PC-9 (cell line): Measurements from ENCODE around the gene SLC38A3. TPM values are rescaled to one million over a fixed set of nuclear protein-coding genes. Genes with fewer than 3 reads are reported as not detected.
A peak's percentile ranks its signal among the peaks of the same experiment; 100 is the strongest.

Experiments
- BruUV-seq: library from RNA; stranded (reverse); fragments of 400-500 nt; replicated peaks from 2 replicates; lab custom pipeline; 2021; lab: Mats Ljungman, UMichigan
- CTCF ChIA-PET: fragments of 300-600 bp; sonication (Branson Sonifier 250); formaldehyde crosslinking; loops from one replicate; lab custom pipeline; 2022; ENCODE audit warnings: antibody characterized with exemption; lab: Charles Lee
- POLR2A ChIA-PET: fragments of 300-600 bp; sonication (Branson Sonifier 250); formaldehyde crosslinking; loops from one replicate; lab custom pipeline; 2022; ENCODE audit warnings: antibody characterized with exemption; ENCODE audit not compliant: unreplicated experiment; lab: Charles Lee
- DNase-seq, 2 experiments: peaks; one replicate each; pipeline versions ENCODE4 v3.0.0 to v3.0.0-alpha.2; 2015 to 2022; ENCODE audit warnings: mixed read lengths in 1 of 2
- H2AFZ ChIP-seq: fragments of 200-600 bp; sonication (generic); 2 replicates; pipeline ENCODE4 v1.8.1; 2017; ENCODE audit warnings: antibody characterized with exemption
- H3F3A ChIP-seq: fragments of 200-600 bp; sonication (generic); 2 replicates; pipeline ENCODE4 v1.8.1; 2017; ENCODE audit warnings: antibody characterized with exemption, mild to moderate bottlenecking, low read depth; ENCODE audit not compliant: insufficient read depth
- H3K27ac ChIP-seq: fragments of 200-600 bp; sonication (generic); 2 replicates; pipeline ENCODE4 v1.6.1; 2016; ENCODE audit warnings: mixed run types
- H3K27me3 ChIP-seq: fragments of 200-600 bp; sonication (generic); 2 replicates; pipeline ENCODE4 v1.6.1; 2016; ENCODE audit warnings: low read depth, mixed run types; ENCODE audit not compliant: insufficient read depth
- H3K36me3 ChIP-seq: fragments of 200-600 bp; sonication (generic); 2 replicates; pipeline ENCODE4 v1.6.1; 2016; ENCODE audit warnings: low read depth, mixed run types
- H3K4me1 ChIP-seq: fragments of 200-600 bp; sonication (generic); replicated peaks from 2 replicates; pipeline ENCODE4 v1.6.1; 2016; ENCODE audit warnings: mixed run types; ENCODE audit not compliant: insufficient read depth
- H3K4me2 ChIP-seq: fragments of 200-600 bp; sonication (generic); 2 replicates; pipeline ENCODE4 v1.6.1; 2017; ENCODE audit warnings: mixed run types
- H3K4me3 ChIP-seq: fragments of 200-600 bp; sonication (generic); 2 replicates; pipeline ENCODE4 v1.6.1; 2016; ENCODE audit warnings: mixed run types
- H3K79me2 ChIP-seq: fragments of 200-600 bp; sonication (generic); 2 replicates; pipeline ENCODE4 v1.6.1; 2017; ENCODE audit warnings: low read depth, mixed run types
- H3K9me2 ChIP-seq: fragments of 200-600 bp; sonication (generic); 2 replicates; pipeline ENCODE4 v1.8.1; 2017; ENCODE audit warnings: mild to moderate bottlenecking; ENCODE audit not compliant: insufficient read depth
- H3K9me3 ChIP-seq: fragments of 200-600 bp; sonication (generic); 2 replicates; pipeline ENCODE4 v1.8.1; 2016; ENCODE audit warnings: low read depth; ENCODE audit not compliant: insufficient read depth
- H4K20me1 ChIP-seq: fragments of 200-600 bp; sonication (generic); 2 replicates; pipeline ENCODE4 v1.8.1; 2017; ENCODE audit not compliant: insufficient read depth
- EZH2 ChIP-seq: fragments of 200-600 bp; sonication (generic); IDR thresholded peaks from 2 replicates; pipeline ENCODE4 v1.8.0; 2017; ENCODE audit warnings: antibody characterized with exemption, low read depth
- intact Hi-C: fragments of 100-400 bp; cut with micrococcal nuclease; formaldehyde crosslinking; loops from one replicate; pipeline ENCODE4 v1.10.0; 2022; ENCODE audit not compliant: unreplicated experiment
- total RNA-seq: library from RNA; stranded (reverse); gene quantifications from 2 replicates; pipeline ENCODE4 v1.2.3, GENCODE V29; 2021
- TF ChIP-seq, protein P1 (sequence below): fragments of 200-600 bp; sonication (generic); conservative IDR thresholded peaks from 2 replicates; pipeline ENCODE4 v1.6.1; 2017; ENCODE audit warnings: mixed run types, antibody characterized with exemption, mild to moderate bottlenecking, moderate library complexity

The SLC38A3 gene
- total RNA-seq, 1 experiment from 2014 or later = 0.37 TPM

DNA sequence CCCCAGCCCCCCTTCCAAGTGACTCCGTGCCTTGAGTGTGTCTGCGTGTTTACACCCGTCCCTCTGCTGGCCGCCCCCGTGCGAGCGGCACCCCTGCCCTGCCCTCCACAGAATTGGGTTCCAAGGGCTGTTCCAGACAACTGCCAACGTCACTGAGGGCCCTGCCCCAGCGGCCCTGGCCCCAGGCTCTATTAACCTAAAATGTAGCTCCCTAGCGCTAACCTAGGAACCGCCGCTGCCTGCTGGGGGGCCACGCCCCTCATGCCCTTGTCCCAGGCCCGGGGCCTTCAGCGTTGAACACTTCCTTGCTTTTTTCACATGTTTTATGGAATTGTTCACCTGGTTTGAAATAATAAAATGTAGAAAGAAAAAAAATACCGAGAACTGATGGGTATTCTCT is 53.9 kb downstream of the SLC38A3 start:
- DNase-seq = no peak

DNA sequence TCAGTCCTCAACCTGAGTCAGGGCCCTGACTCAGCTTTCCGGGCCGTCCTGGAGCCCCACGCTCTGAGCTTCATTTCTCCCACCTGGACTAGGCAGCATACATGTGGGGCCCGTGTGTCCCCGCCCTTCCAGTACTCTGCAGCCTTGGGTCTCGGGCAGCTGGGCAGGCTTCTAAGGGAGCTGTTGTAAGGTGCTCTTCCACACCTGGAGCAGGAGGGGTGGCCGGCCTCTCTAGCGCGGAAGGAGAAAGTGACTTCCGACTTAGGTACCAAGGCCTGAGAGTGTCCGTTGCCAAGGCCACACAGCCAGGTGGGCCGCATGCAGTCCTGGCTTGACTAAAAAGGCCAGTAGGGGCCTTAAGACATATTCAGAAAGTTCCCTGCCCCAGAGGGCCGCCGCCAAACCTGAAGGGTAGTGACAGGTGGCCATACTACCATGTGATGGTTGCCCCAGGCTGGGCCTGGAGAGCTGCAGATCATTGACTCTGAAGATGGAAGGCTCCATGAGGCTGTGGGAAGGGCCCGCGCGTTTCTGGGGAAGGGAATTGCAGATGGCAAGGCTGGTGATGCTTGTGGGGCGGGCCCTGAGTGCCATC is 54.5 kb downstream of the SLC38A3 start:
- Histone ChIP-seq H2AFZ (no peak overlapping the region), H4K20me1 (no peaks in the 10 kb centered on the region), H3K4me2 (peak overlapping the region; percentile 65), H3K27me3 (no peaks in the 10 kb centered on the region), H3K36me3 (no peaks in the 10 kb centered on the region), H3K79me2 (no peaks in the 10 kb centered on the region), H3K4me1 (peaks cover 12% of the 10 kb centered on the region), H3K4me3 (peak overlapping the region; percentile 60; the same call in 1 of the 2 replicates), H3K9me3 (no peaks in the 10 kb centered on the region), H3F3A (peaks cover 11% of the 10 kb centered on the region; the same call in 1 of the 2 replicates), H3K9me2 (no peaks in the 10 kb centered on the region), H3K27ac (no peak overlapping the region)
- ChIA-PET POLR2A (no interaction called here), CTCF (interaction anchor here (0.5 to 1.0 kb wide), 3 partner anchors 10 to 13 kb away, joined by 3 to 5 read pairs (median 3); no protein-coding TSS in a partner anchor)
- no peak for DNase-seq
- TF ChIP-seq EZH2 = no peak
- TF ChIP-seq, protein P1, sequence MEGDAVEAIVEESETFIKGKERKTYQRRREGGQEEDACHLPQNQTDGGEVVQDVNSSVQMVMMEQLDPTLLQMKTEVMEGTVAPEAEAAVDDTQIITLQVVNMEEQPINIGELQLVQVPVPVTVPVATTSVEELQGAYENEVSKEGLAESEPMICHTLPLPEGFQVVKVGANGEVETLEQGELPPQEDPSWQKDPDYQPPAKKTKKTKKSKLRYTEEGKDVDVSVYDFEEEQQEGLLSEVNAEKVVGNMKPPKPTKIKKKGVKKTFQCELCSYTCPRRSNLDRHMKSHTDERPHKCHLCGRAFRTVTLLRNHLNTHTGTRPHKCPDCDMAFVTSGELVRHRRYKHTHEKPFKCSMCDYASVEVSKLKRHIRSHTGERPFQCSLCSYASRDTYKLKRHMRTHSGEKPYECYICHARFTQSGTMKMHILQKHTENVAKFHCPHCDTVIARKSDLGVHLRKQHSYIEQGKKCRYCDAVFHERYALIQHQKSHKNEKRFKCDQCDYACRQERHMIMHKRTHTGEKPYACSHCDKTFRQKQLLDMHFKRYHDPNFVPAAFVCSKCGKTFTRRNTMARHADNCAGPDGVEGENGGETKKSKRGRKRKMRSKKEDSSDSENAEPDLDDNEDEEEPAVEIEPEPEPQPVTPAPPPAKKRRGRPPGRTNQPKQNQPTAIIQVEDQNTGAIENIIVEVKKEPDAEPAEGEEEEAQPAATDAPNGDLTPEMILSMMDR = no peak
- intact Hi-C loops = loop anchor here (1.0 to 5.0 kb wide), 4 partner anchors 10 to 293 kb away; partner anchors contain the start of gene SEMA3B
- no TSS peak for BruUV-seq

More for the DNA sequence above, 53.9 kb downstream of the SLC38A3 start:
- no peak overlapping the region for H2AFZ ChIP-seq
- peaks cover 6% of the 10 kb centered on the region for H3K4me1 ChIP-seq
- intact Hi-C loops = no loop called here
- no TSS peak for BruUV-seq
- no peak overlapping the region for H3K4me2 ChIP-seq
- no peaks in the 10 kb centered on the region for H3K9me2 ChIP-seq
- no peak for TF ChIP-seq EZH2
- H3K79me2 ChIP-seq = no peaks in the 10 kb centered on the region
- H4K20me1 ChIP-seq = no peaks in the 10 kb centered on the region
- H3K9me3 ChIP-seq = no peaks in the 10 kb centered on the region
- no peak overlapping the region for H3K27ac ChIP-seq
- no peaks in the 10 kb centered on the region for H3K36me3 ChIP-seq
- no peaks in the 10 kb centered on the region for H3K27me3 ChIP-seq
- peaks cover 6% of the 10 kb centered on the region; the same call in 1 of the 2 replicates for H3F3A ChIP-seq
- CTCF ChIA-PET = interaction anchor here (0.6 to 1.0 kb wide), 3 partner anchors 10 to 31 kb away, joined by 3 to 9 read pairs (median 7); no protein-coding TSS in a partner anchor
- no peak overlapping the region for H3K4me3 ChIP-seq
- POLR2A ChIA-PET = no interaction called here

DNA sequence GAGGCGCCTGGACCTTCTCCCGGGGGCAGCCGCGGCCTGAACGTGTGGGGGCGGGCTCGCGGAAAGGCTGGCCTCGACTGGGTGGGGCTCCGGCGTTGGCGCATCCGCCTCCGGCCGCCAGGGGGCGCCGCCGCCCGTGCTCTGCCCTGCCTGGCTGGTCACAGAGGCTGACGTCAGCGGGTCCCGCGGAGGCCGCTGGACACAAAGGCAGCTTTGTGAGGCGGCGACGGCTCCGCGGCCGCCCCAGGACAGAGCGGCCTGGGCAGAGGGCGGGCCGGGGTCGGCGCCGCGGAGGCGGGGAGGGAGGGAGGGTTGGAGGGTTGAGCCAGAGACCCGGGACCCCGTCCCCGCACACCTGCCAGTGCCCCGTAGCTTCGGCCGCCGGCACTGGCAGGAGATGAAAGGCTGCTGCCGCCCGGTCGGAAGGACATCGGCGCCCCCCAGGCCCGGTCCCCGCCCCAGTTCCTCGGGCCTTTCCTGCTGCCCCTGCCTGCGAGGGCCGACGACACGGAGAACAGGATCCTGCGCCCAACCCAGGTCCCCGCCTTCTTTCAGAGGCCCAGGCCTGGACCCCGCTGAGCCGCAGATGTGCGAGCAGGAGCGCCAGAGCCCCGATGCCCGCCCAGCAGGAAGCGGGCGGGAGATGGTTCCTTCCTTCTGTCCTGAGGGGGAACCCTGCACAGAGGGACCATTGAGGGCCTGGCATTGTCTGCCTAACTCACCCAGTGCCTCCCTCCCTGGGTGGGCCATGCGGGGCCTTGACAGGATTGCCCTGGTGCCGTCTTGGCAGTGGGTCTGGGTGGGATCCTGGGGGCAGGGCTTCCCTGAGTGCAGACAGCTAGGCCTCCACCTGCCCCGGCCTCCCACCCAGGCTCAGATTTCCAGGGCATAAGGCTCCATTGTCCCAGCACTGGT is 55.2 kb downstream of the SLC38A3 start:
- ChIA-PET CTCF (interaction anchor here (0.6 to 1.0 kb wide), 4 partner anchors 10 to 136 kb away, joined by 3 to 5 read pairs (median 4); no protein-coding TSS in a partner anchor), POLR2A (no interaction called here)
- H3K27ac ChIP-seq = no peak overlapping the region
- H3K27me3 ChIP-seq = no peaks in the 10 kb centered on the region
- TF ChIP-seq, protein P1 = peak; percentile 82
- no peak for TF ChIP-seq EZH2
- peak overlapping the region; percentile 65 for H3K4me2 ChIP-seq
- H4K20me1 ChIP-seq = no peaks in the 10 kb centered on the region
- H2AFZ ChIP-seq = peak overlapping the region; percentile 68; the same call in 1 of the 2 replicates
- H3K36me3 ChIP-seq = no peaks in the 10 kb centered on the region
- H3K4me1 ChIP-seq = peaks cover 19% of the 10 kb centered on the region
- peak overlapping the region; percentile 60 for H3K4me3 ChIP-seq
- peak; percentile 73 to 94 for DNase-seq
- no peaks in the 10 kb centered on the region for H3K79me2 ChIP-seq
- no TSS peak for BruUV-seq
- H3K9me2 ChIP-seq = no peaks in the 10 kb centered on the region
- intact Hi-C loops = loop anchor here (1.0 to 5.0 kb wide), 4 partner anchors 9 to 292 kb away; partner anchors contain the start of gene SEMA3B
- H3K9me3 ChIP-seq = no peaks in the 10 kb centered on the region
- H3F3A ChIP-seq = peaks cover 15% of the 10 kb centered on the region; the same call in 1 of the 2 replicates
